HUES48 (cell line): ENCODE results near the gene TM4SF5.

Experiments
- H3K27ac ChIP-seq: one replicate; pipeline ENCODE4 v1.7.0; 2013; ENCODE audit warnings: low read depth, low read length, inconsistent platforms
- H3K27me3 ChIP-seq: 2 replicates; pipeline ENCODE4 v1.6.1; 2013; ENCODE audit warnings: mild to moderate bottlenecking, low read length; ENCODE audit not compliant: control insufficient read depth, insufficient read depth
- H3K36me3 ChIP-seq: 2 replicates; pipeline ENCODE4 v1.6.1; 2013; ENCODE audit warnings: low read length; ENCODE audit not compliant: control insufficient read depth, insufficient read depth
- H3K4me1 ChIP-seq: 2 replicates; pipeline ENCODE4 v1.6.1; 2013; ENCODE audit warnings: mild to moderate bottlenecking, low read length; ENCODE audit not compliant: control insufficient read depth, insufficient read depth
- H3K4me3 ChIP-seq: 2 replicates; pipeline ENCODE4 v1.5.1; 2013; ENCODE audit warnings: mild to moderate bottlenecking, low read depth, low read length
- H3K9ac ChIP-seq: 2 replicates; pipeline ENCODE4 v1.6.1; 2013; ENCODE audit warnings: mild to moderate bottlenecking, low read depth, low read length, moderate library complexity
- H3K9me3 ChIP-seq: 2 replicates; pipeline ENCODE4 v1.6.1; 2013; ENCODE audit warnings: low read length; ENCODE audit not compliant: control insufficient read depth, insufficient read depth

Gene TM4SF5

GRCh38 chr17:4748686-4749085 lies 23.0 kb upstream of the TM4SF5 start:
- H3K36me3 ChIP-seq: no peaks in the 10 kb centered on the region
- peaks cover 16% of the 10 kb centered on the region for H3K27me3 ChIP-seq
- no peak overlapping the region for H3K9ac ChIP-seq
- peaks cover 4% of the 10 kb centered on the region; the same call in 1 of the 2 replicates for H3K4me1 ChIP-seq
- no peak overlapping the region for H3K4me3 ChIP-seq
- no peaks in the 10 kb centered on the region for H3K9me3 ChIP-seq
- H3K27ac ChIP-seq: no peak overlapping the region

DNA sequence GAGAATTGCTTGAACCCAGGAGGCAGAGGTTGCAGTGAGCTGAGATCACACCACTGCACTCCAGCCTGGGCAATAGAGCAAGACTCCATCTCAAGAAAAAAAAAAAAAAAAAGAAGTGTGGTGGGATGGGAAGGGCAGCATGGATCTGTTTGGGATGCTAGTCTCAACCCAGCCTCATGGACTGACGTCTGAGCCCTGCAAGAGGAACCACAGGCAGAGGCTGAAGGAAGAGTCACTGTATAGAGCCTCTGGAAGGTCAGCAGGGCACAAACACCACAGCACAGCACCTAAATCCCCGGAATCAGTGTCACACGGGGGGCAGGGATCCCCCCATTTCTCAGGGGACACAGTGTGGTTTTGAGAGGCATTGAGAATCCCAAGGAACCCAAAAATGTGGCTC lies 21.1 kb upstream of the TM4SF5 start:
- Histone ChIP-seq H3K9me3 (no peaks in the 10 kb centered on the region), H3K4me3 (no peak overlapping the region), H3K9ac (no peak overlapping the region), H3K27ac (no peak overlapping the region), H3K4me1 (peaks cover 4% of the 10 kb centered on the region; the same call in 1 of the 2 replicates), H3K27me3 (no peaks in the 10 kb centered on the region; the same call in 1 of the 2 replicates), H3K36me3 (no peaks in the 10 kb centered on the region)

DNA sequence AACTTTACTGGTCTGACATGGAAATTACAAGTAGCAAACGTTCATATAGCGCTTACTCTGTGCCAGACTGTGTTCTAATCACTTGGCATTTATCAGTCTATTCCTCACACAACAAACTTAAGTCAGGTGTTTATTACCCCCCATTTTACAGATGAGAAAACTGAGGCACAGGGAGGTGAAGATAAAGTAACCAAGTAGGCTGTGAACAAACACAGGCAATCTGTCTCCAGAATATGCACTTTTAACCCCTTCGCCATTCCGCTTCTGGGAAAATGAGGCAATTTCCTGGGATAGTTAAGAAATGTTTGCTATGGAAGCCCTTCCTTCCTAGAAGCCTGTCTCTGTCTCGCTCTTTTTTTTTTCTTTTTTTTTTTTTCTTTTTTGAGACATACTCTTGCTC lies 19.8 kb upstream of the TM4SF5 start:
- Histone ChIP-seq H3K4me1 (no peaks in the 10 kb centered on the region), H3K36me3 (no peaks in the 10 kb centered on the region), H3K9me3 (no peaks in the 10 kb centered on the region), H3K27me3 (no peaks in the 10 kb centered on the region), H3K4me3 (no peak overlapping the region), H3K9ac (no peak overlapping the region), H3K27ac (no peak overlapping the region)

GRCh38 chr17:4753392-4753791 lies 18.3 kb upstream of the TM4SF5 start:
- no peak overlapping the region for H3K27ac ChIP-seq
- no peak overlapping the region for H3K9ac ChIP-seq
- no peaks in the 10 kb centered on the region for H3K27me3 ChIP-seq
- no peaks in the 10 kb centered on the region for H3K36me3 ChIP-seq
- no peak overlapping the region for H3K4me3 ChIP-seq
- no peaks in the 10 kb centered on the region for H3K9me3 ChIP-seq
- no peaks in the 10 kb centered on the region for H3K4me1 ChIP-seq

DNA sequence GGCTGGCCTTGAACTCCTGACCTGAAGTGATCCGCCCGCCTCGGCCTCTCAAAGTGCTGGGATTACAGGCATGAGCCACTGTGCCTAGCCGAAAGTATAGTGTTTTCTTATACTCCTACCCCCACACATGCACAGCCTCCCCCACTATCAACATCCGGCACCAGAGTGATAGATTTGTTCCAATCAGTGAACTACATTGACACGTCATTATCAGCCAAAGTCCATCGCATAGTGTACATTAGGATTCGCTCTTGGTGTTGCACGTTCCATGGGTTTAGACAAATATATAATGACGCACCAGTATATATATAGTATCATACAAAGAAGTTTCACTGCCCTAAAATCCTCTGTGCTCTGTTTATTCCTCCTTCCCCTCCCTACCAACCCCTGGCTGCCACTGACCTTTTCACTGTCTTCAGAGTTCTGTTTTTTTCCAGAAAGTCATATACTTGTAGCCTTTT lies 11.9 kb upstream of the TM4SF5 start:
- Histone ChIP-seq H3K9ac (no peak overlapping the region), H3K4me1 (no peaks in the 10 kb centered on the region), H3K36me3 (no peaks in the 10 kb centered on the region), H3K27me3 (no peaks in the 10 kb centered on the region), H3K27ac (no peak overlapping the region), H3K4me3 (no peak overlapping the region), H3K9me3 (no peaks in the 10 kb centered on the region)

DNA sequence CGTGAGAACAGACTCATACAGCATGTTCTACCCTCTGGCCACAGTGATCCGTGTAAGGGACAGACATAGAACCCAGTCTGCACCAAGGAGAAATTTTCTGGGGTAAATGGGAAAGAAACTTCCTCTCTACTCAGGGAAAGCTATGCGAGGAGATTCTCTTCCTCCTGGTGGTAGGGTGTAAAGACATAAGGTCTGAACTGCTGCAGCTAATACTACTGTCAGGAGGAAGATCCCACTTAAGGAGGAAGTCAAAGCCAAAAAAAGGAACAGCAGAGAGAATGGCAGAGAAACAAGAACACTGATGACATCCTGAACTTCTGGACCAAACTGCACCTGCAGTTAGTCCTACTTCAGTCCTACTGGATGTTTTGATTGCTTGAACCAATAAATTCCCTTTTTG lies 7.1 kb upstream of the TM4SF5 start:
- Histone ChIP-seq H3K4me3 (no peak overlapping the region), H3K9me3 (no peaks in the 10 kb centered on the region), H3K27me3 (no peaks in the 10 kb centered on the region), H3K27ac (no peak overlapping the region), H3K4me1 (no peaks in the 10 kb centered on the region), H3K9ac (no peak overlapping the region), H3K36me3 (no peaks in the 10 kb centered on the region)

GRCh38 chr17:4766201-4766600 lies 5.5 kb upstream of the TM4SF5 start:
- Histone ChIP-seq H3K9me3 (no peaks in the 10 kb centered on the region), H3K36me3 (no peaks in the 10 kb centered on the region), H3K9ac (no peak overlapping the region), H3K27ac (no peak overlapping the region), H3K27me3 (no peaks in the 10 kb centered on the region), H3K4me3 (no peak overlapping the region), H3K4me1 (no peaks in the 10 kb centered on the region)

GRCh38 chr17:4766723-4767122 lies 5.0 kb upstream of the TM4SF5 start:
- Histone ChIP-seq H3K9me3 (no peaks in the 10 kb centered on the region), H3K9ac (no peak overlapping the region), H3K36me3 (no peaks in the 10 kb centered on the region), H3K27me3 (no peaks in the 10 kb centered on the region), H3K27ac (no peak overlapping the region), H3K4me3 (no peak overlapping the region), H3K4me1 (no peaks in the 10 kb centered on the region)

DNA sequence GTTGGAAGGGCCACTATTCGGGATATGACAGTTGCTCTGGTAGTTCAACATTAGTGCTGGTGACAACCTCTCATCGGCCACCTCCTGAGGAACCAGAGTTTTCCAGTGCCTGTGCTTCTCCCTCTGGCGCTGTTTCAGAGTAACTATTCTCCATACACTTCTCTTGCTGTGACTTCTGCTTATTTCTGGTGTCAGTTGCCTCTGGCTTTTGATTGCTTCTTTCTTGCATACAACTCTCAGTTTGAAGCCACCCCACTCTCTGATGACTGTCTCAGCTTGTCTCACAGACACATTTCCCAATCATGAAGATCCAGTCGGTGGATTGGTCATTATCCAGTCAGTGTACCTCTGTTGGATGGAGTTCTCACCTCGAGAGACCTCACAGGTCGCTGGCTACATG lies 3.4 kb upstream of the TM4SF5 start:
- no peaks in the 10 kb centered on the region for H3K9me3 ChIP-seq

GRCh38 chr17:4769628-4770027 lies 2.1 kb upstream of the TM4SF5 start:
- Histone ChIP-seq H3K9me3 (no peaks in the 10 kb centered on the region), H3K27me3 (no peaks in the 10 kb centered on the region), H3K27ac (no peak overlapping the region), H3K4me3 (no peak overlapping the region), H3K36me3 (no peaks in the 10 kb centered on the region), H3K4me1 (no peaks in the 10 kb centered on the region), H3K9ac (no peak overlapping the region)

More for the DNA sequence above, 3.4 kb upstream of the TM4SF5 start:
- Histone ChIP-seq H3K4me1 (no peaks in the 10 kb centered on the region), H3K27me3 (no peaks in the 10 kb centered on the region), H3K9ac (no peak overlapping the region), H3K27ac (no peak overlapping the region), H3K36me3 (no peaks in the 10 kb centered on the region), H3K4me3 (no peak overlapping the region)

GRCh38 chr17:4772235-4772613 lies 538 bp downstream of the TM4SF5 start:
- no peaks in the 10 kb centered on the region for H3K9me3 ChIP-seq
- no peaks in the 10 kb centered on the region for H3K36me3 ChIP-seq
- no peak overlapping the region for H3K27ac ChIP-seq
- no peaks in the 10 kb centered on the region for H3K4me1 ChIP-seq
- H3K4me3 ChIP-seq: no peak overlapping the region
- no peak overlapping the region for H3K9ac ChIP-seq
- no peaks in the 10 kb centered on the region for H3K27me3 ChIP-seq
